ENCODE data around the gene BMP6. TPM values are rescaled to one million over a fixed set of nuclear protein-coding genes. Genes with fewer than 3 reads are reported as not detected.

BMP6 gene
- total RNA-seq, 1 experiment from 2014 or later, result 1.6 TPM

- no peaks in the 10 kb centered on the region for H3K27me3 ChIP-seq (ENCODE audit: insufficient read depth, low read length)
- H3K36me3 ChIP-seq (ENCODE audit: control insufficient read depth in 1 of 2, insufficient read depth in 2 of 2, low read length in 2 of 2), result no peaks in the 10 kb centered on the region
- RAD21 ChIA-PET (ENCODE audit: low non-redundant PET in 1 of 2, low total read pairs in 2 of 2, uncharacterized antibody in 2 of 2, unreplicated experiment in 2 of 2), result no interaction called here
- TF ChIP-seq FOSL1 (IDR thresholded peaks at IDR 0.05; ENCODE audit: low read depth) (no peak), JUND (IDR thresholded peaks at IDR 0.05) (no peak), EZH2phosphoT487 (IDR thresholded peaks at IDR 0.05; ENCODE audit: borderline replicate concordance) (no peak), SP1 (IDR thresholded peaks at IDR 0.05; ENCODE audit: low read depth) (no peak), CBX3 (IDR thresholded peaks at IDR 0.05; ENCODE audit: low read depth) (no peak), EZH2 (IDR thresholded peaks at IDR 0.05) (no peak), CTCF (IDR thresholded peaks at IDR 0.05 in 2 of 3, conservative IDR thresholded peaks at IDR 0.05 in 1 of 3; ENCODE audit: borderline replicate concordance in 1 of 3, insufficient read depth in 1 of 3, low read depth in 2 of 3, low read length in 2 of 3) (no peak), ZNF274 (IDR thresholded peaks at IDR 0.05; ENCODE audit: low read depth, low read length) (no peak), ATF3 (IDR thresholded peaks at IDR 0.05) (no peak), POLR2A (IDR thresholded peaks at IDR 0.05; ENCODE audit: borderline replicate concordance, extremely low read depth, insufficient read depth, insufficient read length) (no peak), YY1 (IDR thresholded peaks at IDR 0.05; ENCODE audit: extremely low read depth, insufficient replicate concordance, low read depth, low read length) (no peak), TCF7L2 (IDR thresholded peaks at IDR 0.05; ENCODE audit: borderline replicate concordance, extremely low read depth, insufficient read depth, insufficient read length) (no peak), SIN3A (IDR thresholded peaks at IDR 0.05; ENCODE audit: low read depth) (no peak), ZFX (IDR thresholded peaks at IDR 0.05) (no peak), ELF1 (IDR thresholded peaks at IDR 0.05; ENCODE audit: borderline replicate concordance, low read depth) (no peak), ZBTB33 (IDR thresholded peaks at IDR 0.05; ENCODE audit: extremely low read depth, insufficient replicate concordance, low read length) (no peak), MAX (IDR thresholded peaks at IDR 0.05) (no peak), EGR1 (IDR thresholded peaks at IDR 0.05; ENCODE audit: low read depth) (no peak), SRF (IDR thresholded peaks at IDR 0.05; ENCODE audit: low read depth) (no peak)
- no TSS peak for BruUV-seq (replicated peaks)
- no peak overlapping the region for H3K27ac ChIP-seq (ENCODE audit: low read depth, low read length)
- no peak overlapping the region for H3K9ac ChIP-seq (ENCODE audit: low read length)
- POLR2A ChIA-PET, result no interaction called here
- H3K9me2 ChIP-seq (ENCODE audit: insufficient read depth), result no peaks in the 10 kb centered on the region
- no peak overlapping the region for H2AFZ ChIP-seq (ENCODE audit: low read depth, low read length, poor library complexity, severe bottlenecking)
- no peak overlapping the region for H3K4me2 ChIP-seq (ENCODE audit: low read length)
- intact Hi-C loops (cut with micrococcal nuclease), result no loop called here
- H3K4me3 ChIP-seq (replicated peaks in 1 of 2; ENCODE audit: low read depth in 1 of 2, low read length in 2 of 2), result no peak overlapping the region
- CTCF ChIA-PET, result no interaction called here
- H4K20me1 ChIP-seq (ENCODE audit: insufficient read depth), result no peaks in the 10 kb centered on the region
- DNase-seq (ENCODE audit: low read depth, low spot score) (no peak), ATAC-seq (no peak)
- no peaks in the 10 kb centered on the region for H3K9me3 ChIP-seq (ENCODE audit: control insufficient read depth in 1 of 2, insufficient read depth in 1 of 2, low read depth in 1 of 2, low read length in 2 of 2)
- H3K79me2 ChIP-seq (ENCODE audit: insufficient read depth, low read length), result no peaks in the 10 kb centered on the region
- no peaks in the 10 kb centered on the region for H3K4me1 ChIP-seq (ENCODE audit: control insufficient read depth in 1 of 2, insufficient read depth in 2 of 2, low read length in 2 of 2)
Observed at GRCh38 chr6:7806711-7807110, 80.8 kb downstream of the BMP6 start.

All from HCT116 (cell line).